UCSD-AML1 (cell line): ENCODE data around the gene BEND7.
A peak's percentile ranks its signal among the peaks of the same experiment; 100 is the strongest.
"Not testable (repeated sequence)": the region's sequence is repeated elsewhere in the genome, so short reads cannot be mapped to it uniquely, and the experiment has no call there.

Experiments
- DNase-seq: peaks from one replicate; lab custom pipeline; 2025; ENCODE audit not compliant: unreplicated experiment; lab: John Stamatoyannopoulos, UW

The BEND7 gene

DNA sequence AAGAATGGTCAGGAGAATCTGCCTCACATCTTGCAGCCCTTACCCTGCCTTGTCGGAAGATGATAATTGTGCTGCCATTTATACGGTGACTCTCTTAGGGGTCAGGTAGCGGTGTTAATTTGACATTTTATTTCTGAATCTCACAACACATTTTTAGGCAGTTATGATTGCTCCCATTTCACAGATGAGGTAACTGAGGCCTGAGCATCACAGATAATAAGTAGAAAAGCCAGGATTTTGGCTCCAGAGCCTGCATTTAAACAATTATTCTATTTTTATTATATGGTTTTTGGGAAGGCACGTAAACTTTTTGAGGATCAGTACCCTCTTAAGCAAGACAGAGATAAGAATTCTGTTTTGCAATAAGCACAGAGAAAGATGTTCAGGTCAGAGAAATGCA lies 103.4 kb downstream of the BEND7 start:
- no peak for DNase-seq

DNA sequence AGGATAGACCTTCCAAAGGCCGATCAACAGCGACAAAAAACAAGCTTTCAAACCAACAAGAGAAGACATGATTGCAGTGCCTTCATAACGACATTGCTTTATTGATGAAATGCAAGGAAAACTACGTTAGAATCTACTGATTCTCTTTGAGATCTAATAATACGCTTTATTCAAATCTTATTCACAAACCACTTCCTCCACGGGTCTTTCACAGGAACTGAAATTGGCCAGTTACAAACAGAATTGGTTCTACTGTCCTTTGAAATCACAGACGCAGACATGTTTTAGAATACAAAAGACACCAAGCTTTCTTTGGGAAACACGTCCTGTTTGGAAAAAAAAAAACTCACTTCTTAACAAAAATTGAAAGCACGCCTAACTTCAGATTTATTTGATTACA lies 106.0 kb downstream of the BEND7 start:
- DNase-seq, result no peak

DNA sequence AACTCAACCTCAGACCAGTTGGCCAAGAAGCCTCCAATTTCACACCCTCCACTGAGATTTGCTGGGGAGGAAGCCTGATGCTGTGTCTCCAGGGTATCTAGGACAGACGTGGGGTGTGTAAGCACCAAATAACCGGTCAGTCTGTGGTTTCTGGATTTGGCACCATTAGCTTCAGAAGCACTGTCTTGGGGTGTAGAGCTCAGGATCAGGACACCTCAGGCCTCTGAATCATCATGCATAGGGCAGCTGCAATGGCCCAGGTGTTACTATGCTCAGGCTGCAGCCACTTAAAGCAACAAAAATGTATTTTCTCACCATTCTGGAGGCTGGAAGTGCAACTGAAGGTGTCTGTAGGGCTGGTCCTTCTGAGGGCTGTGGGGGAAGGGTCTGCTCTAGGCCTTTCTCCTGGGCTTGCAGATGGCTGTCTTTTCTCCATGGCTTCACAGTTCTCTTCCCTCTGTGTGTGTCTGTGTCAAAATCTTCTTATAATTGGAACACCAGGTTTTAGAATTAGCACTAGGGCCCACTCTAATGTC lies 107.4 kb downstream of the BEND7 start:
- no peak for DNase-seq

DNA sequence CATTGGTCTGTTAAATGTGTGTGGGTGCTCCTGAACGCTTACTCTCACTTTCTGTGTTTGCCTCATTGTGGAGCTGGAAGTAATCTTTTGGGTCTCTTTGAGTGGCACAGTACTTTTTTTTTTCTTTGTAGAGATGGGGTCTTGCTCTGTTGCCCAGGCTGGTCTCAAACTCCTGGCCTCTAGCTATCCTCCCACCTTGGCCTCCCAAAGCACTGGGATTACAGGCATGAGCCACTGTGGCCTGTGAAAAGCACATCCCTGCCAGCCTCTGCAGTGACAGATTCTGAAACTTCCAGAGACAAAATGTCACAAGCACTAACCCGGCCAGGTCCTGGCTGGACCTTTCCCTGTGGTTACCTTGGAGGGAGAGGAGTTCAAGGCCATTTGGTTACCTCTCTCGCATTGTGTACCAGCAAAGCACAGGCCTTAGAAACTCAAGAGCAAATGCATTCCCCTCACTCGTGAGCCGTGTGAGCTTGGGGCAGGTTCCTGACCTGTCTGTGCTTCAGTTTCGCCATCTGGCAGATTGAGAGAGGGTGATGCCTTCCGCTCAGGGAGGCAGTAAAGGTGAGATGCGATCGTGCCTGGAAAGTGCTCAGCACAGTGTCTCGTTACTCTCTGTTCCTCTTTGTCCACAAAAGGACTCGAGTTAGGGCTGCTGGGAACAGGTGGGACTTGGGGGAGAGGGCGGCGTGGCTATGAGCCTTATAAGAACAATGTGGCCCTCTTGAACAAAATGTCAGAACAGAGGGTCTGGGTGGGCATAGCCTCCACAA lies 108.1 kb downstream of the BEND7 start:
- no peak for DNase-seq

DNA sequence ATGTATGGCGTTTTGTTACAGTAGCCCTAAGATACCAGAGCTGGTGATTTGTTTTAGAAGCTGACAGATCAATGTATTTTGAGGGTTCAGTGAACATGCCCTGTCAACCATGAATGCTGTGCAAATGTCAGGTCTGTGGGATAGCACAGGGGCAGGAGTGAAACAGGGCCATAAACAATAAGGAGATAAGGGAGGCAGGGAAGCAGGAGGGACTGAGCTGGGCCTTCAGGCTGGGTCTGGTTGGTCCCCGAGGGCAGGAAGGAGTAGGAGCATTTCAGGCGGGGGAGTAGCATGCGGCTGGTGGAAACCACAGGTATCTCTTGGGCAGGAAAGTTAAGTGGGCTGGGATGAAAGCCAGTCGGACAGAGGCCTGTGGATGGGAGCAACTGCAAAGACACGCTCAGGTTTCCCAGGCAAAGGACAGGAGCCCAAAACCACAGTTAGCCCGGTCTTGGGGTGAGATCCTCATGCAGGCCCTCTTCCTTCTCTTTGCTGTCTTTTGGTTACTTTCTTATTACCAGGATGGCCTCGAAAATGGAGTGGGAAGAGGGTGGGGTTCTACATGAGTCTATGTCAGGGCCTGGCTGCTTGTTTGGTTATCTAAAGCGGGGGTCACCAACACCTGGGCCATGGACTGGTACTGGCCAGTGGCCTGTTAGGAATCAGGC lies 111.2 kb downstream of the BEND7 start:
- DNase-seq, result peak; percentile 17

DNA sequence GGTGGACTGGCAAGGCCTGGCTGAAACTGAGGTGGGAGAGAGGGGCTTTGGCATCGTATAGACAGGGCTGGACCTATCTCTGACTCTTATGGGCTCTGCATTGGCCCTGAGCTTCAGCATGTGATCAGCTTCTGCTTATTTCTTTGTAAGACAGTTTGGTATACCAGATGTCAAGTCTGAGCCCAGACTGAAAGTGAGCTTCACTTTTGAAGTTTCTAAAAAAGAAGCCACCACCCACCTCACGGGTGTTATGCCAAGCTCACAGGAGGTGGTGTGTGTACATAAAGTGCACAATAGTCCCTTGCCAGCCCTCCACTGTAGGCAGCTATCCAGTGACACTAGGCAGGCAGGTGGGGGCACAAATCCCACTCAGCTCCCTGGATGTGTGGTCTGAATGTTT lies 112.1 kb downstream of the BEND7 start:
- DNase-seq, result no peak

DNA sequence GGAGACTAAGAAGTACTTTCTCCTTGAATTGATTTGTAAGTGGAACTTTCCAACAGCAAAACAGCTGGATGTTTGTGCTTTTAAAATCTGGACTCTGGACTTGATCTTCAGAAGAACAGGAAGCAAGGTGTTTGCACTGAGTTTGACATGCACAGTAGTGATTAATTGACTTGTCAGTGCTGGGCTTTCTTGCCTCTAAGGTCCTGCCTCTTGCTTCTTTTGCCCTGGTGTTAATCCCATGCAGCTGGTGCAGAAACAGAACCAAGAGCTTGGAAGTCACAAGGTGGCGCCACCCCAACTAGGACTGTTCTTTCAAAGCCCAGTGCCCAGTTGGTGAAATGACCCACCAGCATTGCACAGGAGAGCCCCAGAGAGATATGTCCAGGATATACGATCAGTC lies 114.0 kb downstream of the BEND7 start:
- DNase-seq, result peak; percentile 17

DNA sequence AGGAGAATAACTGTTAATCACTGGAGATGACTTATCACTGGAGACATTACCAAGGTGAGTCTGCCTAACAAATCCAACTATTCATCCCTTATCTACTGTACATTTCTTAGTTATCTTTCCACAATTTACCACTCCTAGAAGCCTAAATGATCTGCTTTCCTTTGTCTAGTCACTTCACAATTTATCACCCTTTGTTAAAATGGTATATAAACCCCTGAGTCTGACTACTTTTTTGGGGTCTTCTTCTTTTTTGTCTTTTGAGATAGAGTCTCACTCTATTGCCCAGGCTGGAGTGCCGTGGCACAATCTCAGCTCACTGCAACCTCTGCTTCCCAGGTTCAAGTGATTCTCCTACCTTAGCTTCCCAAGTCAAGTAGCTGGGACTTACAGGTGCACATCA lies 114.7 kb downstream of the BEND7 start:
- no peak for DNase-seq

DNA sequence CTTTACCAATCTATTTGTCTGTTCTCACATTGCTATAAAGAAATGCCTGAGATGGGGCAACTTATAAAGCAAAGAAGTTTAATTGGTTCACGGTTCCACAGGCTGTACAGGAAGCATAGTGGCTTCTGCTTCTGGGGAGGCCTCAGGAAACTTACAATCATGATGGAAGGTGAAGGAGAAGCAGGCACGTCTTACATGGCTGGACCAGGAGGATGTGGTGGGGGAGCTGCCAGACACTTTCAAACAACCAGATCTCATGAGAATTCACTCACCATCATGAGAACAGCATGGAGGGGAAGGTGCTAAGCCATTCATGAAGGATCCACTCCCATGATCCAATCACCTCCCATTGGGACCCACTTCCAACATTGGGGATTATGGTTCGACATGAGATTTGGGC lies 115.9 kb downstream of the BEND7 start:
- DNase-seq, result no peak

DNA sequence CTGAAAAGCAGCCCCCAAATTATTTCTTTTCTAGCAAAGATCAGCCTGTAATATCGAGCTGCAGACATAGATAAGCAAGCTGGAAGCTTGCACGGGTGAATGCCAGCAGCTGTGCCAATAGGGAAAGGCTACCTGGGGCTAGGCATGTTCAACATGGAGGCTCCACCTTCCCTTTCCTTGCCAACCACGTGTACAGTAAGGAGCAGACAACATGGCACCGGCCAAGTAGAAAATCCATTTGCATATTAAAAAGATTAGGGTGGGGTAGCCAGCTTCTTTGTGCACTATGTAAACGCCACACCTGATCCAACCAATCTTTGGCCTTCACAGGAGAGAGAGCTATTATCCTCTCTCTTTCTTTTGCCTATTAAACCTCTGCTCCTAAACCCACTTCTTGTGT lies 124.0 kb downstream of the BEND7 start:
- no peak for DNase-seq

DNA sequence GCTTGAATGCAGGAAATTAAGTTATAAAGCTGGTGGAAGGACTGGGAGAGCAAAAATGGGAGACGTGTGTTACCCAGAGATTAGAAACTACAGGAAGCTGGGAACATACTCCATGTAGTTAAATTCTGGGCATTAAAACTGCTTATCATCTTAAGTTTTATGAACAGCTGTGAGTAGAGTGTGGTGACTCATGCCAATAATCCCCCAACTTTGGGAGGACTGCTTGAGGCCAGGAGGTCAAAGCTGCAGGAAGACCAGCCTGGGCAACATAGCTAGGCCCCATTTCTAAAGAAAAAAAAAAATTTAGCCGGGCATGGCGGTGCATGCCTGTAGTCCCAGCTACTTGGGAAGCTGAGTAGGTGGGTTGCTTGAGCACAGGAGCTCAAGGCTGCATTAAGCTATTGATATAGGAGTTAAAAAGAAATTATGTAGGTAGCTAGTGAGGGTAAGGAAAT lies 124.5 kb downstream of the BEND7 start:
- no peak for DNase-seq

DNA sequence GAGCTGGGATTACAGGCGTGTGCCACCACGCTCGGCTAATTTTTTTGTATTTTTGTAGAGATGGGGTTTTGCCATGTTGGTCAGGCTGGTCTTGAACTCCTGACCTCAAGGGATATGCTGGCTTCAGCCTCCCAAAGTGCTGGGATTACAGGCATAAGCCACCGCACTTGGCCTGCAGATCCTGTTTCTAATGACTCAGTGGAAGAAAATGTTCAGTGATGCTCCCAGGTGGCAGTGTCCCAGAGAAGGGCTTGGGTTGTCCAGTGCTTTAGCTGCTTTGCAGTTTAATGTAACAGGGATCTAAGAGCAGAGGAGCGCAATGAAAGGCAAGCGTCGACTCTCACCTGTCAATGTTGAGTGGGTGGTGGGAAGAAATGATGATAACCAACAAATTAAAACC lies 125.4 kb downstream of the BEND7 start:
- DNase-seq, result not testable (repeated sequence)

DNA sequence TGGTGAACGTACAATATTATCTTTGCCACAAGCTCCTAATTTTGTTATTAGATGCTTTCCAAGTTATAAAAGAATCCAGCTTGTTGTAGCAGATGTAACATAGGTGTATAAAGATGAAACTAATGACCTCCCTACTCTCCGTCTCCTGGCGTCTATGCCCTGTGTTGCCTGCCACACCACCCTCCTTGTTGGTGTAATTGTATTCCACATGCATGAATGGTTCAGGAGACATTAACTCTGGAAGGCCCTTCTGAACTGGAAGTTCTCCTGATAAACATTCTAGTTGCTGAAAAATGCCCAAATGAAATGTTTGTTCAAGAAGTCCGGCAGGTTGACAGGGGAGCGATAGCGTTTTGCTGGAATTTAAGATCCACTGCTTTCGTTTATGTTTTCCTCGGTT lies 126.8 kb downstream of the BEND7 start:
- DNase-seq, result no peak

DNA sequence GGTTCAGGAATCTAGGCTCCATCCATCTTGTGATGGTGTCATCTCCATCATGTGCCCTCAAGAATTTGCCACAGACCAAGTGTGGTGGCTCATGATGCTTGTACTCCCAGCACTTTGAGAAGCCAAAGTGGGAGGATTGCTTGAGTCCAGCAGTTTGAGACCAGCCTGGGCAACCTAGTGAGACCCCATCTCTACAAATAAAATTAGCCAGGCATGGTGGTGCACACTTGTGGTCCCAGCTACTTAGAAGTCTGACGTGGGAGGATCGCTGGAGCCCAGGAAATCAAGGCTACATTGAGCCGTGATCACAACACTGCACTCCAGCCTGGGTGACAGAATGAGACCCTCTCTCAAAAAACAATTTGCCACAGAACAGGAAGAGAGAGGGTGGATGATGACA lies 127.7 kb downstream of the BEND7 start:
- DNase-seq, result no peak

DNA sequence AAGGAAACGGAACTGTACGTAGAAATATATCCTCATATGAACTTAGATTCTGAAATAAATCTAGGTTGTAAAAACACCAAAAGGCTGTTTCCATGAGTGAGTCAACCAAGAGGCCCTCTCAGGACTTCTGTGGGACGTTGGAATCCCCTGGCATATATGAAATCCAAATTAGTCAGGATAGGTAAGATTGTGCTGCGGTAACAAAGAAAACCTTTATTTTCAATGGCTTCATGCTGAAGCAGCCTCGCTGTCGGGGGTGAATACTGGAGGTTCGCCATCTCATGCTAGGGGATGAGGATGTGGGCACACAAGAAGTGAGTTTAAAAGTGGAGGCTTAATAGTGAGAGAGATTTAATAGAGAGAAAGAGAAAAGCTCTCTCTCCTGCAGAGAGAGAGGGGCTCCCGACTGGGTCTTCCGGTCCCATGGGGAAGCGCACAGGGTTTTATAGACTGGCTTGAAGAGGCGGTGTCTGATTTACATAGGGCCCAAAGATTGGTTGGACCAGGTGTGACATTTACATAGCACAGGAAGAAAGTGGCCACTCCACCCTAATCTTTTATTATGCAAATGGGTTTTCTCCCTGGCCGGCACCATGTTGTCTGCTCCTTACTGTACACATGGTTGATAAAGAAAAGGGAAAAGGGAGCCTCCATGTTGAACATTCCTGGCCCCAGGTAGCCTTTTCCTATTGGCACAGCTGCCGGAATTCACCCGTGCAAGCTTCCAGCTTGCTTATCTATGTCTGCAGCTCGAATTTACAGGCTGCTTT lies 128.4 kb downstream of the BEND7 start:
- DNase-seq, result no peak

DNA sequence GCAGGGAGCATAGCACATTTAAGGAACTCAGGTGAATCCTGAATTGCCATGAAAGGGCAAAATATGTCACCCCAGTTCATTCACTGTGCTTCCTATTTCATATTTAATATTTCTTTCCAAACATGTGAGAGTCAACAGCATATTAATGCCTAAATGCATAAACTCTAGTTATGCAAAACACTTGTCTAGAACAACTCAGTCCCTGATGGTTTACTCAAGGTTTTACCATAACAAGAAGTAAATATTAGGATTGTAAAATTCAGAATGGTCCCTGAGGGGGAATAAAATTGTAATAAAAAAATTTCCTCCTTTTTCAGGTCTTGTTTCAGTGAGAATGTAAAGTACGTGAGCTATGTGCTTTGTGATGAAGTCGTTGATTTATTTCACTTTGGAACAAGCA lies 129.1 kb downstream of the BEND7 start:
- DNase-seq, result no peak

DNA sequence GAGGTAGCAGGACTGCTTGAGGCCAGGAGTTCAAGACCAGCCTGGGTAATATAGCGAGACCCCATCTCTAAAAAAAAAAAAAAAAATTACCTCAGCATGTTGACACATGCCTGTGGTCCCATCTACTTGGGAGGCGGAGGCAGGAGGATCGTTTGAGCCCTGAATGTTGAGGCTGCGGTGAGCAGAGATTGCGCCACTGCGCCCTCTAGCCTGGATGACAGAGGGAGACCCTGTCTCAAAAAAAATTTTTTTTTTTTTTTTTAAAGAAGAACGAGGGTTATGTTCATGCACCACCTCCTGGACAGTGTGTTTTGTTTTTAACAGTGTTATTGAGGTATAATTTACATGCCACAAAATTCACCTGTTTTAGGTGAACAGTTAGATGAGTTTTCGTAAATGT lies 129.6 kb downstream of the BEND7 start:
- no peak for DNase-seq

DNA sequence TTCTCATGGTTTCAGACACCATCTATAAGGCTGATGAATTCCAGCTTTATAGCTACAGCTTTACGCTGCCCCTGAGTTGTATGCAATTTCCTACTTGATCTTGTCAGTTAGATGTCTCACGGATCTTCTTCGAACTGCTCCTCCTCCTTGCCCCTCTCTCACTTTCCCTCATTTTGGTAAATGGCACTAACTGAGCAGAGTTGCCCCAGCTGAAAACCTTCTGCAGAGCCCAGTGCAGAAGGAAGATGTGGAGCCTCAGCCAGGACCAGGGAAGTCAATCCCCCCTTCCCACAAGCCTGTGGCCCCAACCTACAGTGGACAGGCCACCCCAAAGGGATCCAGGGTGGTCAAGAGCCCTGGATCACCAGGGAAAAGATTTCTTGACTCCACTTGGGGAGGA lies 131.8 kb downstream of the BEND7 start:
- DNase-seq, result no peak

DNA sequence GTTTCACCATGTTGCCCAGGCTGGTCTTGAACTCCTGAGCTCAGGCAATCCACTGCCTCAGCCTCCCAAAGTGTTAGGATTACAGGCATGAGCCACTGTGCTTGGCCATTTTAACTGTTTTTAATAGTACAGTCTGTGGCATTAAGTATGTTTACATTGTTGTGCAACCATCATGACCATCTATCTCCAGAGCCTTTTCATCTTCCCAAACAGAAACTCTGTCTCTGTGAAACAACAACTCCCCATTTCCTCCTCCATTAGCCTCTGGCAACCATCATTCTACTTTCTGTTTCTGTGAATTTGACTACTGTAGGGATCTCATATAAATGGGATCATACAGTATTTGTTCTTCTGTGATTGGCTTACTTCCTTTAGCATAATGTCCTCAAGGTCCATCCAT lies 132.4 kb downstream of the BEND7 start:
- no peak for DNase-seq

DNA sequence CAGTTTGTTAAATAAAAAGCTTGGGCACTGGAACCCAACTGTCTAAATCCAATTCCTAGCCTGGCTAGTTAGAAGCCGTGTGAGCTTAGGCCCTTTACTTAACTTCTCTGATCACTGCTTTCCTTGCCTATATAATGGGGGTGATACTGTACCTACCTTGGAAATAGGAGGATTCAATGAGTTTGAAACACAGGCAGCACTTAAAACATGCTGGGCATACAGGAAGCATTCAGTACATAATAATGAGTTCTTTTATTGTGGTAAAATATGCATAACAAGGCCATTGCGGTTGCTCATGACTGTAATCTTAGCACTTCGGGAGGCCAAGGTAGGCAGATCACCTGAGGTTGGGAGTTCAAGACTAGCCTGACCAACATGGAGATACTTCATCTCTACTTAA lies 133.3 kb downstream of the BEND7 start:
- DNase-seq, result no peak

DNA sequence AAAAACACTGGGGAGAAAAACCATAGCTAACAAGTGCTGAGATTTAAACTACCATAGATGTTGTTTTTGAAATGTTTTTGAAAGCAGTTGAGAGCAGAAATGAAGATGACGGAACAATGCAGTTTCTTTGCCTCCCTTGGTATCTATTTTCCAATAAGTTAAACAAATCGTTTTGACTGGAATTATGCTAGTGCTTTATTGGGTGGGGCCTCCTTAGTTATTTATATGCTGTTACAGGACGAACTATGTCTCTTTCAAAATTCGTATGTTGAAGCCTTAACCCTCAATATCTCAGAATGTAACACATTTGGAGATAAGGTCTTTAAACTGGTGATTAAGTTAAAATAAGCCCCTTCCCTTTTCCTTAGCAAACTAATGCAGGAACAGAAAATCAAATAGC lies 135.2 kb downstream of the BEND7 start:
- DNase-seq, result no peak

DNA sequence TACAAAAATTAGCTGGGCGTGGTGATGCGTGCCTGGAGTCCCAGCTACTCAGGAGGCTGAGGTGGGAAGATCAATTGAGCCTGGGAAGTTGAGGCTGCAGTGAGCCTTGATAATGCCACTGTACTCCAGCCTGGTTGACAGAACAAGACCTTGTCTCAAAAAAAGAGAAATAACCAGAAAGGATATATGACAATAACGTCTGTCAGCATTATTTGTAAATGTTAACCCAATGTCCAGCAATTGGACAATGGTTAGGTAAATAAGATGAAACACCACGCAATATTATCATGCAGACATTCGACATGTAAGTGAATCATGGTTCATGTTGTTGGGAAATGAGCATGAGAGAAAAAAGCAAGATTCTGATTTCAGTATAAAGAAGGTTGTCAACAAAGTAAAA lies 136.1 kb downstream of the BEND7 start:
- no peak for DNase-seq
